DOHH2 (cell line): ENCODE data around the gene CKAP2.

ENCODE experiments used
- CTCF ChIP-seq: fragments of 200-600 bp; sonication (generic); IDR thresholded peaks from one replicate; pipeline ENCODE4 v1.5.1; 2014; ENCODE audit warnings: antibody characterized with exemption, mild to moderate bottlenecking, low read depth, low read length; ENCODE audit not compliant: poor library complexity, severe bottlenecking
- EZH2phosphoT487 ChIP-seq: fragments of 200-600 bp; sonication (generic); IDR thresholded peaks from 2 replicates; pipeline ENCODE4 v1.6.1; 2017; ENCODE audit warnings: borderline replicate concordance, mild to moderate bottlenecking, antibody characterized with exemption, low read length, moderate library complexity, mixed read lengths

- no peak for TF ChIP-seq CTCF
- TF ChIP-seq EZH2phosphoT487: peak; percentile 36; the same call in 1 of the 2 replicates
These were observed 49.3 kb upstream of the CKAP2 start, which contains the start of gene THSD1 for GRCh38 chr13:52405767-52406494.
